Measurements from ENCODE around the gene ENOX1. TPM values are rescaled to one million over a fixed set of nuclear protein-coding genes. Genes with fewer than 3 reads are reported as not detected.

ENOX1 gene
- total RNA-seq, 3 donors from 2014 or later (not counting 1 experiment from before 2014, with no cell fraction given): not detected

GRCh38 chr13:43363156-43363953 is 423.4 kb downstream of the ENOX1 start:
- H3K27ac ChIP-seq (ENCODE audit: low read length): no peak overlapping the region
- Mint-ChIP-seq H3K4me3 (no peak overlapping the region), H3K4me1 (peaks cover 6 to 7% of the 10 kb centered on the region in 2 donors), H3K27ac (no peak overlapping the region), H3K36me3 (no peaks in the 10 kb centered on the region), H3K27me3 (ENCODE audit: low read depth in 2 of 2) (no peaks in the 10 kb centered on the region), H3K9me3 (no peaks in the 10 kb centered on the region)
- 83% methylated on average over 4 of the region's 5 CpGs for WGBS (ENCODE audit: insufficient coverage)
- DNase-seq (no peak), ATAC-seq (no peak)
- intact Hi-C loops (cut with micrococcal nuclease): no loop called here
- H3K4me1 ChIP-seq (ENCODE audit: control insufficient read depth, insufficient read depth, low read length): no peaks in the 10 kb centered on the region
- H3K4me3 ChIP-seq (ENCODE audit: low read length): no peak overlapping the region
- H3K27me3 ChIP-seq (ENCODE audit: control insufficient read depth, insufficient read depth, low read length): no peaks in the 10 kb centered on the region
- no peak for TF ChIP-seq CTCF (IDR thresholded peaks at IDR 0.05)
- H3K9me3 ChIP-seq (ENCODE audit: control insufficient read depth, insufficient read depth, low read length): no peaks in the 10 kb centered on the region
- H3K36me3 ChIP-seq (ENCODE audit: control insufficient read depth, insufficient read depth, low read length): no peaks in the 10 kb centered on the region

- H3K9me3 Mint-ChIP-seq: no peaks in the 10 kb centered on the region
- H3K4me3 Mint-ChIP-seq: no peak overlapping the region
- H3K27ac Mint-ChIP-seq: no peak overlapping the region
- no peaks in the 10 kb centered on the region for H3K36me3 Mint-ChIP-seq
- 96% methylated on average over 6 of the region's 6 CpGs for WGBS (ENCODE audit: insufficient coverage)
- no peak for DNase-seq
- Histone ChIP-seq H3K27me3 (ENCODE audit: control insufficient read depth, insufficient read depth, low read length) (no peaks in the 10 kb centered on the region), H3K4me1 (ENCODE audit: control insufficient read depth, insufficient read depth, low read length) (peaks cover 3% of the 10 kb centered on the region), H3K4me3 (ENCODE audit: low read length) (no peak overlapping the region), H3K27ac (ENCODE audit: low read length) (no peak overlapping the region), H3K9me3 (ENCODE audit: control insufficient read depth, insufficient read depth, low read length) (no peaks in the 10 kb centered on the region), H3K36me3 (ENCODE audit: control insufficient read depth, insufficient read depth, low read length) (no peaks in the 10 kb centered on the region)
- no peak for TF ChIP-seq CTCF (IDR thresholded peaks at IDR 0.05)
- ATAC-seq: no peak
- no peaks in the 10 kb centered on the region for H3K4me1 Mint-ChIP-seq
- intact Hi-C loops (cut with micrococcal nuclease): no loop called here
- H3K27me3 Mint-ChIP-seq (ENCODE audit: low read depth in 2 of 2): no peaks in the 10 kb centered on the region
Measured at GRCh38 chr13:43362556-43362955, 424.2 kb downstream of the ENOX1 start.

- Histone ChIP-seq H3K27me3 (ENCODE audit: control insufficient read depth, insufficient read depth, low read length) (no peaks in the 10 kb centered on the region), H3K9me3 (ENCODE audit: control insufficient read depth, insufficient read depth, low read length) (no peaks in the 10 kb centered on the region), H3K4me3 (ENCODE audit: low read length) (no peak overlapping the region), H3K27ac (ENCODE audit: low read length) (no peak overlapping the region), H3K36me3 (ENCODE audit: control insufficient read depth, insufficient read depth, low read length) (no peaks in the 10 kb centered on the region), H3K4me1 (ENCODE audit: control insufficient read depth, insufficient read depth, low read length) (peaks cover 5% of the 10 kb centered on the region)
- H3K27ac Mint-ChIP-seq: no peak overlapping the region
- H3K36me3 Mint-ChIP-seq: no peaks in the 10 kb centered on the region
- no peaks in the 10 kb centered on the region for H3K9me3 Mint-ChIP-seq
- ATAC-seq: no peak
- intact Hi-C loops (cut with micrococcal nuclease): no loop called here
- no peaks in the 10 kb centered on the region for H3K27me3 Mint-ChIP-seq (ENCODE audit: low read depth in 2 of 2)
- DNase-seq: no peak
- no peak overlapping the region for H3K4me3 Mint-ChIP-seq
- TF ChIP-seq CTCF (IDR thresholded peaks at IDR 0.05): no peak
- WGBS (ENCODE audit: insufficient coverage): 84% methylated on average over 6 of the region's 6 CpGs
- H3K4me1 Mint-ChIP-seq: peaks cover 0 to 4% of the 10 kb centered on the region in 2 donors
Measured at GRCh38 chr13:43360892-43361610, 425.7 kb downstream of the ENOX1 start.
